ENCODE data around the gene CTSD. TPM values are rescaled to one million over a fixed set of nuclear protein-coding genes. Genes with fewer than 3 reads are reported as not detected.
A peak's percentile ranks its signal among the peaks of the same experiment; 100 is the strongest.

The CTSD gene
- total RNA-seq, 1 donor from 2014 or later = 224 TPM

GRCh38 chr11:1746511-1746931 is 17.2 kb downstream of the CTSD start:
- Mint-ChIP-seq H3K36me3 (ENCODE audit: low read depth, unreplicated experiment) (no peaks in the 10 kb centered on the region), H3K27ac (ENCODE audit: unreplicated experiment) (no peak overlapping the region), H3K4me3 (ENCODE audit: unreplicated experiment) (peak overlapping the region; percentile 2), H3K9me3 (ENCODE audit: unreplicated experiment) (no peaks in the 10 kb centered on the region), H3K27me3 (ENCODE audit: unreplicated experiment) (peaks cover 15% of the 10 kb centered on the region), H3K4me1 (ENCODE audit: unreplicated experiment) (peaks cover 12% of the 10 kb centered on the region)
- no peak for DNase-seq (ENCODE audit: low spot score)
- no peak for TF ChIP-seq CTCF (IDR thresholded peaks at IDR 0.05; ENCODE audit: unreplicated experiment)

GRCh38 chr11:1745701-1746320 is 17.9 kb downstream of the CTSD start:
- Mint-ChIP-seq H3K4me3 (ENCODE audit: unreplicated experiment) (peak overlapping the region; percentile 2), H3K4me1 (ENCODE audit: unreplicated experiment) (peaks cover 12% of the 10 kb centered on the region), H3K27ac (ENCODE audit: unreplicated experiment) (peak overlapping the region; percentile 34), H3K36me3 (ENCODE audit: low read depth, unreplicated experiment) (no peaks in the 10 kb centered on the region), H3K27me3 (ENCODE audit: unreplicated experiment) (peaks cover 15% of the 10 kb centered on the region), H3K9me3 (ENCODE audit: unreplicated experiment) (no peaks in the 10 kb centered on the region)
- TF ChIP-seq CTCF (IDR thresholded peaks at IDR 0.05; ENCODE audit: unreplicated experiment) = no peak
- no peak for DNase-seq (ENCODE audit: low spot score)

- peaks cover 7% of the 10 kb centered on the region for H3K4me1 Mint-ChIP-seq (ENCODE audit: unreplicated experiment)
- no peak for DNase-seq (ENCODE audit: low spot score)
- H3K9me3 Mint-ChIP-seq (ENCODE audit: unreplicated experiment) = no peaks in the 10 kb centered on the region
- no peak for TF ChIP-seq CTCF (IDR thresholded peaks at IDR 0.05; ENCODE audit: unreplicated experiment)
- H3K36me3 Mint-ChIP-seq (ENCODE audit: low read depth, unreplicated experiment) = no peaks in the 10 kb centered on the region
- peak overlapping the region; percentile 34 for H3K27ac Mint-ChIP-seq (ENCODE audit: unreplicated experiment)
- H3K4me3 Mint-ChIP-seq (ENCODE audit: unreplicated experiment) = no peak overlapping the region
- H3K27me3 Mint-ChIP-seq (ENCODE audit: unreplicated experiment) = peaks cover 10% of the 10 kb centered on the region
Measured at GRCh38 chr11:1744891-1745700, 18.6 kb downstream of the CTSD start.

- Mint-ChIP-seq H3K4me1 (ENCODE audit: unreplicated experiment) (no peaks in the 10 kb centered on the region), H3K4me3 (ENCODE audit: unreplicated experiment) (no peak overlapping the region), H3K36me3 (ENCODE audit: low read depth, unreplicated experiment) (no peaks in the 10 kb centered on the region), H3K27me3 (ENCODE audit: unreplicated experiment) (peaks cover 9% of the 10 kb centered on the region), H3K27ac (ENCODE audit: unreplicated experiment) (no peak overlapping the region), H3K9me3 (ENCODE audit: unreplicated experiment) (no peaks in the 10 kb centered on the region)
- no peak for TF ChIP-seq CTCF (IDR thresholded peaks at IDR 0.05; ENCODE audit: unreplicated experiment)
- DNase-seq (ENCODE audit: low spot score) = no peak
Measured at GRCh38 chr11:1744137-1744886, 19.4 kb downstream of the CTSD start.
